Measurements from ENCODE around the gene SLC35F3.

The SLC35F3 gene

DNA sequence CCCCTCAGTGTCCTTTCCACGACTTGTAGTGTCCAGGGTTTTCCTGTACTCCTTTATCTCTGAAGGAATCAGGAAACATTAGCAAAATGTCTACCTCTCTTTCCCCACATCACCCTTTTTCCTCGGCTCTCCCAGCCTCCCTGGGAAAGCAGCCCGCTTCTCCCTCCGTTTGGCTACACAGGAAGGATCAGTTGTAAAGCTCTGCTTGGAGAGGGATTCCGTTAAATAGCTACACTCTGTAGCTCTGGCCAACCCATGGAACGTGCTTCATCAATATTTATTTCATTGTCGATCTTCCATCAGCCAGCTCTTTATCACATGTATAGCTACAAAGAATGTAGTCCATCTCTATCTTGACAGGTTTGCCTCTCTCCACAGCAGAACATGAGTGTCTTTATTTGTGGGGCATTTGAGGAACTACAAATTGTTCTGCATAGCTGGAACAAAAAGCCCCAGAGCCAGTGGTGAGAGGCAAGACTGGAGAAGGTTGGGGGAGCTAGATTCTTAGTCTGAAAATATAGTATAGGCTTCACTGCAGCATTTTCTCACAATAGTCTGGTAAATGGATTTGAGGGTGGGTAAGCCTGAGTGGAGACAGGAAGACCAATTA, 191.8 kb downstream of the SLC35F3 start:
- H3K27me3 ChIP-seq (ENCODE audit: low read length): 0 out of 2 replicates have a peak, but pooled peaks cover 3% of the 10 kb centered on the region
- no peaks in the 10 kb centered on the region for H3K79me2 ChIP-seq (ENCODE audit: insufficient read depth, low read length)
- H3K4me2 ChIP-seq (ENCODE audit: low read depth, low read length, poor library complexity, severe bottlenecking): no peak overlapping the region
- H3K36me3 ChIP-seq (ENCODE audit: low read length): no peaks in the 10 kb centered on the region
- no peak overlapping the region for H3K4me3 ChIP-seq (ENCODE audit: insufficient read depth, low read length, poor library complexity, severe bottlenecking)
- H2AFZ ChIP-seq (ENCODE audit: low read depth, low read length, severe bottlenecking): no peak overlapping the region
- no peaks in the 10 kb centered on the region for H3K9me3 ChIP-seq (ENCODE audit: insufficient read depth, low read length)
- H4K20me1 ChIP-seq (ENCODE audit: low read depth, low read length): no peaks in the 10 kb centered on the region
- no peaks in the 10 kb centered on the region for H3F3A ChIP-seq (ENCODE audit: insufficient read depth)
- H3K9me2 ChIP-seq (replicated peaks; ENCODE audit: insufficient read depth, low read length): no peaks in the 10 kb centered on the region
- TF ChIP-seq, protein P1, sequence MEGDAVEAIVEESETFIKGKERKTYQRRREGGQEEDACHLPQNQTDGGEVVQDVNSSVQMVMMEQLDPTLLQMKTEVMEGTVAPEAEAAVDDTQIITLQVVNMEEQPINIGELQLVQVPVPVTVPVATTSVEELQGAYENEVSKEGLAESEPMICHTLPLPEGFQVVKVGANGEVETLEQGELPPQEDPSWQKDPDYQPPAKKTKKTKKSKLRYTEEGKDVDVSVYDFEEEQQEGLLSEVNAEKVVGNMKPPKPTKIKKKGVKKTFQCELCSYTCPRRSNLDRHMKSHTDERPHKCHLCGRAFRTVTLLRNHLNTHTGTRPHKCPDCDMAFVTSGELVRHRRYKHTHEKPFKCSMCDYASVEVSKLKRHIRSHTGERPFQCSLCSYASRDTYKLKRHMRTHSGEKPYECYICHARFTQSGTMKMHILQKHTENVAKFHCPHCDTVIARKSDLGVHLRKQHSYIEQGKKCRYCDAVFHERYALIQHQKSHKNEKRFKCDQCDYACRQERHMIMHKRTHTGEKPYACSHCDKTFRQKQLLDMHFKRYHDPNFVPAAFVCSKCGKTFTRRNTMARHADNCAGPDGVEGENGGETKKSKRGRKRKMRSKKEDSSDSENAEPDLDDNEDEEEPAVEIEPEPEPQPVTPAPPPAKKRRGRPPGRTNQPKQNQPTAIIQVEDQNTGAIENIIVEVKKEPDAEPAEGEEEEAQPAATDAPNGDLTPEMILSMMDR (IDR thresholded peaks at IDR 0.05; ENCODE audit: insufficient read depth, low read length, poor library complexity, severe bottlenecking): no peak
- no peak for TF ChIP-seq EZH2phosphoT487 (conservative IDR thresholded peaks at IDR 0.05; ENCODE audit: low read length)
- H3K9ac ChIP-seq (ENCODE audit: low read length): no peak overlapping the region
- H3K27ac ChIP-seq (ENCODE audit: low read depth, low read length): no peak overlapping the region

DNA sequence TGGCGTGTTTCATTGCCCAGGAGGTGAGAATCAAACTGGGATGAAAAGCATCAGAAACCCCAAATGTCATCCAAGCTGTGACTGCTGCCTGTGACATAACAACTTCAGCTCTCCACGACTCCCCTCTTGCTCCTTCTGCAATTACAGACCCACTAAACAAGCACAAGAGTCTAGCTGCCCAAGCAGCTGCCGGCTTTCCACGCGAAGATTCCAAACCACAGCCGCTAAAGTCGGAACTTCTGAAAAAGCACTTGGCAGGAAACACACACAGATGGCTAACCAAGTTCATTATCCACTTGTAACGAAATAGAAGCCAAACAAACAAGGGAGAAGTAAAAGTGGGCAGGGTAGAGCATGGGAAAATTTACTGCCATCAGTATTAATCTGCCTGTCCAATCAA, 198.1 kb downstream of the SLC35F3 start:
- TF ChIP-seq EZH2phosphoT487 (conservative IDR thresholded peaks at IDR 0.05; ENCODE audit: low read length): no peak
- TF ChIP-seq, protein P1 (IDR thresholded peaks at IDR 0.05; ENCODE audit: insufficient read depth, low read length, poor library complexity, severe bottlenecking): no peak
- Histone ChIP-seq H3K36me3 (ENCODE audit: low read length) (no peaks in the 10 kb centered on the region), H3K9me2 (replicated peaks; ENCODE audit: insufficient read depth, low read length) (no peaks in the 10 kb centered on the region), H3K9ac (ENCODE audit: low read length) (no peak overlapping the region), H3K79me2 (ENCODE audit: insufficient read depth, low read length) (no peaks in the 10 kb centered on the region), H3K4me2 (ENCODE audit: low read depth, low read length, poor library complexity, severe bottlenecking) (no peak overlapping the region), H4K20me1 (ENCODE audit: low read depth, low read length) (no peaks in the 10 kb centered on the region), H3K9me3 (ENCODE audit: insufficient read depth, low read length) (no peaks in the 10 kb centered on the region), H3K27ac (ENCODE audit: low read depth, low read length) (no peak overlapping the region), H3K27me3 (ENCODE audit: low read length) (no peaks in the 10 kb centered on the region), H3K4me3 (ENCODE audit: insufficient read depth, low read length, poor library complexity, severe bottlenecking) (no peak overlapping the region), H2AFZ (ENCODE audit: low read depth, low read length, severe bottlenecking) (no peak overlapping the region), H3F3A (ENCODE audit: insufficient read depth) (no peaks in the 10 kb centered on the region)

DNA sequence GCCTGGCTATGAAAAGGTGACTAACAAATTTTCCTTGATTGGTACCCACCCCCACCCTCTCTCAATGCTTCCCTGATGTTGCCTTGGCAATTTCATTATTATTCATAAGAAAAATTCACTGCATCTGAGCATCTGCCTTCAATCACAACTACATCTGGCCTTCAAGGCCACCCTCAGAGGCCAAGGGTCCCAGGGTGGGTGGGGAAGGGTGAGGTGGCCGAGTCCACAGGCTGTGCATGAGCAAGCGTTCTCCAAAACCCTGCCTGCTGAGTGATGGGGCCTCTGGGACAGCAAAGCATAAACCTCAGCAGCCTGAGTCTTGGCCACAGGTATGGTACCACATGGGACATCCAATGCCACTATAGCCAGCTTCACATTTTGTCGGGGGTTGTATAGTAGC, 198.7 kb downstream of the SLC35F3 start:
- no peak overlapping the region for H3K27ac ChIP-seq (ENCODE audit: low read depth, low read length)
- no peak overlapping the region for H3K4me2 ChIP-seq (ENCODE audit: low read depth, low read length, poor library complexity, severe bottlenecking)
- H3K36me3 ChIP-seq (ENCODE audit: low read length): no peaks in the 10 kb centered on the region
- no peak for TF ChIP-seq EZH2phosphoT487 (conservative IDR thresholded peaks at IDR 0.05; ENCODE audit: low read length)
- H3K9me2 ChIP-seq (replicated peaks; ENCODE audit: insufficient read depth, low read length): no peaks in the 10 kb centered on the region
- no peaks in the 10 kb centered on the region for H3F3A ChIP-seq (ENCODE audit: insufficient read depth)
- H3K9me3 ChIP-seq (ENCODE audit: insufficient read depth, low read length): no peaks in the 10 kb centered on the region
- H3K4me3 ChIP-seq (ENCODE audit: insufficient read depth, low read length, poor library complexity, severe bottlenecking): no peak overlapping the region
- H4K20me1 ChIP-seq (ENCODE audit: low read depth, low read length): no peaks in the 10 kb centered on the region
- H3K79me2 ChIP-seq (ENCODE audit: insufficient read depth, low read length): no peaks in the 10 kb centered on the region
- H3K27me3 ChIP-seq (ENCODE audit: low read length): no peaks in the 10 kb centered on the region
- no peak overlapping the region for H3K9ac ChIP-seq (ENCODE audit: low read length)
- H2AFZ ChIP-seq (ENCODE audit: low read depth, low read length, severe bottlenecking): no peak overlapping the region

DNA sequence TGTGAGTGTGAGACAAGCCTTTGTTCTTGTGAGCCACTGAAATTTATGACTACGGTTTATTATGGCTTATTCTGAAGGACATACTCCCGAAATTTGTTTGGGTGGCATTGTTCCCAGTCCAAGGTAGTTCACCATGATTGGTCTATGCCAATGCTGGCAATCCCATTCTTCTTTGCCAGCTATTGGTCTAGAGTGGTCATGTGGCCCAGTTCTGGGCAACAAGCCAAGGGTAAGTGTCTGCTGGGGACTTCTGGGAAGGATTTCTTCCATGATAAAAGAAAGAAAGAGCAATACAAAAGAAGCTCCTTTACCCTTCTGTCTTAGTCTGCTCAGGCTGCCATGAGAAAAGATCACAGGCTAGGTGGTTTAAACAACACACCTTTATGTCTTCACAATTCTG, 201.6 kb downstream of the SLC35F3 start:
- Histone ChIP-seq H3K9ac (ENCODE audit: low read length) (no peak overlapping the region), H3K27ac (ENCODE audit: low read depth, low read length) (no peak overlapping the region), H3K79me2 (ENCODE audit: insufficient read depth, low read length) (no peaks in the 10 kb centered on the region), H3K9me2 (replicated peaks; ENCODE audit: insufficient read depth, low read length) (no peaks in the 10 kb centered on the region), H4K20me1 (ENCODE audit: low read depth, low read length) (no peaks in the 10 kb centered on the region), H3K36me3 (ENCODE audit: low read length) (no peaks in the 10 kb centered on the region), H3K27me3 (ENCODE audit: low read length) (no peaks in the 10 kb centered on the region), H3K4me3 (ENCODE audit: insufficient read depth, low read length, poor library complexity, severe bottlenecking) (no peak overlapping the region), H2AFZ (ENCODE audit: low read depth, low read length, severe bottlenecking) (no peak overlapping the region), H3K9me3 (ENCODE audit: insufficient read depth, low read length) (no peaks in the 10 kb centered on the region), H3F3A (ENCODE audit: insufficient read depth) (no peaks in the 10 kb centered on the region), H3K4me2 (ENCODE audit: low read depth, low read length, poor library complexity, severe bottlenecking) (no peak overlapping the region)
- no peak for TF ChIP-seq EZH2phosphoT487 (conservative IDR thresholded peaks at IDR 0.05; ENCODE audit: low read length)
- TF ChIP-seq, protein P1 (IDR thresholded peaks at IDR 0.05; ENCODE audit: insufficient read depth, low read length, poor library complexity, severe bottlenecking): no peak
